Mesodermal cell (in vitro differentiated cells): ENCODE results near the gene ATG14.
"Not testable (repeated sequence)": the region's sequence is repeated elsewhere in the genome, so short reads cannot be mapped to it uniquely, and the experiment has no call there.

ENCODE experiments used
- H3K27ac ChIP-seq: 2 replicates; pipeline ENCODE4 v1.7.0; 2013; ENCODE audit warnings: mild to moderate bottlenecking, low read depth, low read length, moderate library complexity; ENCODE audit not compliant: severe bottlenecking
- H3K36me3 ChIP-seq: 2 replicates; pipeline ENCODE4 v1.7.1; 2013; ENCODE audit warnings: mild to moderate bottlenecking, low read length, moderate library complexity; ENCODE audit not compliant: control insufficient read depth, insufficient read depth
- H3K4me1 ChIP-seq: one replicate; pipeline ENCODE4 v1.7.1; 2013; ENCODE audit warnings: mild to moderate bottlenecking, low read length; ENCODE audit not compliant: insufficient read depth, control insufficient read depth, poor library complexity, severe bottlenecking
- H3K4me3 ChIP-seq: 2 replicates; pipeline ENCODE4 v1.7.0; 2013; ENCODE audit warnings: low read length, control low read depth, mild to moderate bottlenecking; ENCODE audit not compliant: insufficient read depth, poor library complexity, severe bottlenecking; ENCODE audit errors: extremely low read depth
- H3K9me3 ChIP-seq: 2 replicates; pipeline ENCODE4 v1.7.1; 2013; ENCODE audit warnings: mild to moderate bottlenecking, low read length, moderate library complexity; ENCODE audit not compliant: control insufficient read depth
- WGBS, 2 experiments: methylation state at CpG; one replicate each; pipeline ENCODE4 v1.1.5; 2013; ENCODE audit warnings: missing lambda C conversion rate in 2 of 2; ENCODE audit not compliant: insufficient coverage in 2 of 2; 5-methylcytosine and 5-hydroxymethylcytosine counted together

The ATG14 gene

GRCh38 chr14:55353686-55354467, 57.8 kb downstream of the ATG14 start:
- no peak overlapping the region for H3K27ac ChIP-seq
- H3K36me3 ChIP-seq, result peaks cover 65% of the 10 kb centered on the region
- no peaks in the 10 kb centered on the region for H3K9me3 ChIP-seq
- no peak overlapping the region for H3K4me3 ChIP-seq
- 89 to 98% methylated on average over 11 of the region's 11 CpGs for WGBS, 2 experiments
- H3K4me1 ChIP-seq, result no peaks in the 10 kb centered on the region

- 99 to 100% methylated on average over 7 to 9 of the region's 9 CpGs for WGBS, 2 experiments
- Histone ChIP-seq H3K9me3 (no peaks in the 10 kb centered on the region), H3K4me3 (no peak overlapping the region), H3K4me1 (no peaks in the 10 kb centered on the region), H3K27ac (no peak overlapping the region), H3K36me3 (peaks cover 54% of the 10 kb centered on the region)
Measured at GRCh38 chr14:55352201-55352600, 59.4 kb downstream of the ATG14 start.

- WGBS, 2 experiments, result 92 to 95% methylated on average over 9 of the region's 9 CpGs
- Histone ChIP-seq H3K4me1 (no peaks in the 10 kb centered on the region), H3K9me3 (no peaks in the 10 kb centered on the region), H3K4me3 (no peak overlapping the region), H3K27ac (no peak overlapping the region), H3K36me3 (peaks cover 49% of the 10 kb centered on the region)
Measured at GRCh38 chr14:55351111-55351510, 60.5 kb downstream of the ATG14 start.

- H3K4me1 ChIP-seq, result no peaks in the 10 kb centered on the region
- H3K36me3 ChIP-seq, result peaks cover 44% of the 10 kb centered on the region
- WGBS, 2 experiments, result 95 to 100% methylated on average over 4 of the region's 4 CpGs
Measured at GRCh38 chr14:55350461-55350860, 61.2 kb downstream of the ATG14 start.

GRCh38 chr14:55349565-55349964, 62.1 kb downstream of the ATG14 start:
- H3K27ac ChIP-seq, result no peak overlapping the region
- H3K36me3 ChIP-seq, result peaks cover 35% of the 10 kb centered on the region
- H3K4me1 ChIP-seq, result no peaks in the 10 kb centered on the region
- H3K9me3 ChIP-seq, result no peaks in the 10 kb centered on the region
- H3K4me3 ChIP-seq, result no peak overlapping the region
- WGBS, 2 experiments, result 93 to 95% methylated on average over 10 to 11 of the region's 12 CpGs

More at GRCh38 chr14:55350461-55350860, 61.2 kb downstream of the ATG14 start:
- Histone ChIP-seq H3K4me3 (no peak overlapping the region), H3K9me3 (no peaks in the 10 kb centered on the region), H3K27ac (no peak overlapping the region)

DNA sequence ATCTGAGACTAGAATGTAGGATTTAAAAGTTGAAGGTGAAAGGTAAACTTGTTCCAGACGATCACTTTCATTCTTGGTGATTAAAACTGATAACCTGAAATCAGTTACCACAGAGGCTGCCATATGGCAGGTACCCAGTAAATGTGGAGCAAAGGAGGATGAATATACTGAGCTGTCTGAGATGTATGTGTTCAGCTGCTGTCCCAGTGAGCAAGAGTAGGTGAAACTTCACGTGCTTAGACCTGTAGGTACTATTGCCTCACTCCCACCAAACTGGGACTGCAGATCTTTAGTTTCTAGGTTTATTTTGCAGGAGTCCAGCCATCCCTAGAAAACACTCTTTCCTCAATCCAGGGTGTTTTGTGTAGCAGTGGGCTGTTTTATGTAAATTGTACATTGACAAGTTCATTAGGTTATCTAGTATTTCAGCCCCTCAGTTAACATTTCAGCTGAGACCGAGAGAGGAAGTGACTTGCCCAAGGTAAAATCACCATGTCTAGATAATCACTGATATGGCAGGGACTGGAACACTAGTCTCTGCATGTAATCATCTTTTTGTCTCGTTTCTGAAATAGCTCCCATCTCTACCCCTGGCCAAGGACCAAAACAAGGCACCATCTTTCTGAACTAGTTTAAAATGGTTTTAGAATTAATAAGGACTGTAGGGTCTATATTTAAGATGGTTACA, 62.7 kb downstream of the ATG14 start:
- Histone ChIP-seq H3K9me3 (no peaks in the 10 kb centered on the region), H3K27ac (no peak overlapping the region), H3K4me1 (no peaks in the 10 kb centered on the region), H3K36me3 (peaks cover 31% of the 10 kb centered on the region), H3K4me3 (no peak overlapping the region)
- 93 to 96% methylated on average over 2 to 3 of the region's 4 CpGs for WGBS, 2 experiments

GRCh38 chr14:55347748-55348147, 63.9 kb downstream of the ATG14 start:
- Histone ChIP-seq H3K36me3 (peaks cover 26% of the 10 kb centered on the region), H3K27ac (no peak overlapping the region), H3K4me1 (no peaks in the 10 kb centered on the region), H3K9me3 (no peaks in the 10 kb centered on the region), H3K4me3 (no peak overlapping the region)
- WGBS, 2 experiments, result no CpG with 5 or more reads among the region's 3 CpGs

- Histone ChIP-seq H3K9me3 (no peaks in the 10 kb centered on the region), H3K4me3 (no peak overlapping the region), H3K27ac (no peak overlapping the region), H3K4me1 (no peaks in the 10 kb centered on the region), H3K36me3 (peaks cover 20% of the 10 kb centered on the region)
- no CpG with 5 or more reads among the region's 1 CpG for WGBS, 2 experiments
Measured at GRCh38 chr14:55347040-55347439, 64.6 kb downstream of the ATG14 start.

- H3K27ac ChIP-seq, H3K4me3 ChIP-seq, H3K9me3 ChIP-seq, H3K4me1 ChIP-seq, H3K36me3 ChIP-seq: not testable (repeated sequence)
- WGBS, 2 experiments, result 81 to 93% methylated on average over 3 to 4 of the region's 6 CpGs
Measured at GRCh38 chr14:55344582-55345163, 67.0 kb downstream of the ATG14 start.

DNA sequence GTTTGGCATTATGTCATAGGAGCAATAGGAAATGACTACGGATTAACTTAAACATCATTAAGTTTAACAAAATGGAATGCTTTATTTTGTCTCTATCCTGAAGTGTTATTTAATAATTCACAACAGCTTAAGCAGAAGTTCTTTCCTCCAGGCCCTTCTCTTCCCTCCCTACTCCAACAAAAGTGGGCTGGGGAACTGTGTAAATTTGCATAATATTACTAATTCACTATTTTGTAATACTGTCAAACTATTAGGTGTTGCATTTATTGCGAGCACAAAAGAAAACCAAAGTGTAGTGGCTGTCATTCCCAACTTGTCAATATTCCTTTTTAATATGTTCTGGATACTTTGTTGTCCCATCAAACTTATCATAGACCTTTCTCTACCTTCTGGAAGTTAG, 69.8 kb downstream of the ATG14 start:
- Histone ChIP-seq H3K36me3 (no peaks in the 10 kb centered on the region), H3K9me3 (no peaks in the 10 kb centered on the region), H3K4me3 (no peak overlapping the region), H3K4me1 (no peaks in the 10 kb centered on the region), H3K27ac (no peak overlapping the region)
- WGBS, 2 experiments, result no CpG with 5 or more reads among the region's 2 CpGs

- no peak overlapping the region for H3K27ac ChIP-seq
- 85 to 100% methylated on average over 1 to 2 of the region's 3 CpGs for WGBS, 2 experiments
- no peaks in the 10 kb centered on the region for H3K4me1 ChIP-seq
- H3K9me3 ChIP-seq, result no peaks in the 10 kb centered on the region
- H3K4me3 ChIP-seq, result no peak overlapping the region
- no peaks in the 10 kb centered on the region for H3K36me3 ChIP-seq
Measured at GRCh38 chr14:55340482-55340881, 71.1 kb downstream of the ATG14 start.
